B cell (primary cell): ENCODE data around the gene CPSF6. TPM values are rescaled to one million over a fixed set of nuclear protein-coding genes. Genes with fewer than 3 reads are reported as not detected.

Experiments used
- ATAC-seq: fragments of 200-7000 bp; cut with Tn5 transposase; one replicate; pipeline ENCODE4 v1.10.0; 2021; ENCODE audit warnings: low read depth, mild to moderate bottlenecking, moderate number of reproducible peaks, moderate library complexity
- CTCF ChIA-PET: fragments of 350-600 bp; sonication (Branson Sonifier 250); formaldehyde crosslinking; loops from one replicate; lab custom pipeline; 2021; ENCODE audit warnings: antibody characterized with exemption, inconsistent platforms; lab: Charles Lee
- POLR2A ChIA-PET: fragments of 350-600 bp; sonication (Branson Sonifier 250); formaldehyde crosslinking; loops from one replicate; lab custom pipeline; 2021; ENCODE audit warnings: antibody characterized with exemption; lab: Charles Lee
- DNase-seq: peaks from one replicate; pipeline ENCODE4 v3.0.0; 2013
- H2AFZ ChIP-seq: 2 replicates; pipeline ENCODE4 v1.6.1; 2012; ENCODE audit warnings: mild to moderate bottlenecking, low read depth, low read length; ENCODE audit not compliant: insufficient read depth, poor library complexity, severe bottlenecking
- H3K27ac ChIP-seq, 2 donors: 1 replicate in 1 of 2; 2 replicates in 1 of 2; pipeline ENCODE4 v1.5.1; 2012 to 2013; ENCODE audit warnings: low read length in 2 of 2, mild to moderate bottlenecking in 2 of 2, moderate library complexity in 1 of 2
- H3K27me3 ChIP-seq, 4 experiments: fragments of 200-600 bp in 1 of 4; sonication (generic) in 1 of 4; replicated peaks in 1 of 4; 1 replicate in 2 of 4; 2 replicates in 2 of 4; pipeline versions ENCODE4 v1.6.1 to v1.7.0; 2013 to 2016; ENCODE audit warnings: low read length in 3 of 4, mild to moderate bottlenecking in 2 of 4, mixed read lengths in 1 of 4, moderate library complexity in 1 of 4; ENCODE audit not compliant: insufficient read depth in 4 of 4, control insufficient read depth in 3 of 4; ENCODE audit errors: control extremely low read depth in 1 of 4
- H3K36me3 ChIP-seq, 2 experiments: replicated peaks in 1 of 2; 1 replicate in 1 of 2; 2 replicates in 1 of 2; pipeline versions ENCODE4 v1.6.1 to v1.7.1; 2013; ENCODE audit warnings: low read length in 1 of 2; ENCODE audit not compliant: insufficient read depth in 2 of 2, control insufficient read depth in 1 of 2; ENCODE audit errors: control extremely low read depth in 1 of 2, extremely low read depth in 1 of 2
- H3K4me1 ChIP-seq, 2 donors: fragments of 200-600 bp in 1 of 2; sonication (generic) in 1 of 2; 1 replicate in 1 of 2; 2 replicates in 1 of 2; pipeline versions ENCODE4 v1.5.1 to v1.6.1; 2013 to 2017; ENCODE audit warnings: low read length in 2 of 2; ENCODE audit not compliant: control insufficient read depth in 2 of 2, insufficient read depth in 2 of 2
- H3K4me2 ChIP-seq: replicated peaks from 2 replicates; pipeline ENCODE3; 2012; ENCODE audit warnings: mild to moderate bottlenecking, low read depth, low read length; ENCODE audit not compliant: poor library complexity, severe bottlenecking
- H3K4me3 ChIP-seq, 5 experiments: fragments of 200-600 bp in 1 of 5; sonication (generic) in 1 of 5; 1 replicate in 3 of 5; 2 replicates in 2 of 5; pipeline versions ENCODE4 v1.5.1 to v1.7.0; 2011 to 2016; ENCODE audit warnings: low read length in 4 of 5, mild to moderate bottlenecking in 4 of 5, low read depth in 2 of 5, control low read depth in 1 of 5, moderate library complexity in 1 of 5; ENCODE audit not compliant: insufficient read depth in 1 of 5; ENCODE audit errors: control extremely low read depth in 1 of 5, extremely low read depth in 1 of 5
- H3K79me2 ChIP-seq: fragments of 200-600 bp; sonication (generic); one replicate; pipeline ENCODE4 v1.6.0; 2016; ENCODE audit warnings: low read length; ENCODE audit not compliant: control insufficient read depth, insufficient read depth
- H3K9ac ChIP-seq: fragments of 200-600 bp; sonication (generic); 2 replicates; pipeline ENCODE4 v1.6.1; 2017; ENCODE audit warnings: mild to moderate bottlenecking, low read length, moderate library complexity
- H3K9me3 ChIP-seq, 3 donors: one replicate each; pipeline versions ENCODE4 v1.6.1 to v1.7.1; 2013; ENCODE audit warnings: low read length in 2 of 3; ENCODE audit not compliant: control insufficient read depth in 2 of 3, insufficient read depth in 1 of 3; ENCODE audit errors: control extremely low read depth in 1 of 3
- H4K20me1 ChIP-seq: 2 replicates; pipeline ENCODE4 v1.6.0; 2012; ENCODE audit warnings: mild to moderate bottlenecking, low read length; ENCODE audit not compliant: insufficient read depth, control insufficient read depth, poor library complexity, severe bottlenecking
- H3K27ac Mint-ChIP-seq: one replicate; pipeline ENCODE4 v1.8.0; 2021; ENCODE audit warnings: mixed read lengths
- H3K27me3 Mint-ChIP-seq: one replicate; pipeline ENCODE4 v1.8.0; 2021; ENCODE audit warnings: mixed read lengths
- H3K4me1 Mint-ChIP-seq: one replicate; pipeline ENCODE4 v1.8.0; 2021; ENCODE audit warnings: mixed read lengths
- H3K4me3 Mint-ChIP-seq: one replicate; pipeline ENCODE4 v1.8.0; 2021; ENCODE audit warnings: mixed read lengths
- H3K9me3 Mint-ChIP-seq: one replicate; pipeline ENCODE4 v1.8.0; 2022; ENCODE audit warnings: mixed read lengths; ENCODE audit not compliant: insufficient read depth
- EZH2 ChIP-seq: IDR thresholded peaks from 2 replicates; pipeline ENCODE4 v1.6.1; 2012; ENCODE audit warnings: borderline replicate concordance, low read depth, mild to moderate bottlenecking, moderate library complexity, low read length; ENCODE audit not compliant: insufficient read depth, poor library complexity, severe bottlenecking
- WGBS: methylation state at CpG from one replicate; pipeline ENCODE4 v1.1.5; 2013; ENCODE audit warnings: missing lambda C conversion rate; ENCODE audit not compliant: insufficient coverage; 5-methylcytosine and 5-hydroxymethylcytosine counted together
- intact Hi-C: fragments of 100-400 bp; cut with micrococcal nuclease; formaldehyde crosslinking; loops from one replicate; pipeline ENCODE4 v1.10.0; 2022
- polyA plus RNA-seq: library from polyadenylated mRNA; depleted of rRNA; stranded (reverse); fragments of >200 nt; gene quantifications from 2 replicates; pipeline ENCODE4 v1.2.3, GENCODE V29; 2012
- total RNA-seq, 2 donors: library from RNA; stranded (reverse); fragments of 120-200 nt in 1 of 2; gene quantifications; 1 replicate in 1 of 2; 2 replicates in 1 of 2; pipeline versions ENCODE4 v1.2.3 to v1.2.4, GENCODE V29; 2013 to 2022
- TF ChIP-seq, protein P1 (sequence below): fragments of 200-600 bp; IDR thresholded peaks from one replicate; pipeline ENCODE4 v1.8.0; 2022; ENCODE audit warnings: antibody characterized with exemption, mild to moderate bottlenecking

The CPSF6 gene
- total and polyA plus RNA-seq, 2 donors (not counting 1 experiment from before 2014, with no cell fraction given): 22.3 to 108 TPM

DNA sequence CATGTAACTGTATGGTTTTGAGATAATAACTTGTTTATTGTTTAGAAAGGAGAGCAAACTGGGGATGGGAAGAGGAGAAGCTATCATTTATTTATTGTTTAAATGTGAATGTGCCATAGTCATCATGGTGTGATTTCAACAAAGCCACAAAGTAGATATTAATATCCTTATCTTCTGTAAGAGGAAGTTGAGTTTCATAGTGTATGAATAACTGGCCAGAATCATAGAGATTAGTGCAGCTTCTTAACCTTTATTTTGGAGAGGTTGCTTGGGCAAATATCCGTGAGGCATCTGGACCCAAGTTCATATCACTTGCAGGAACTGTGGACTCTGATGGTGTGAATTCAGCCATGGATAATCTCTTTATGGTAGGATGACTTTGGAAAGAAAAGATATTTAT is 82.0 kb downstream of the CPSF6 start:
- ChIA-PET POLR2A (no interaction called here), CTCF (interaction anchor here (2.5 kb wide), 1 partner anchor 30 kb away, joined by 7 read pairs; no protein-coding TSS in a partner anchor)
- TF ChIP-seq, protein P1, sequence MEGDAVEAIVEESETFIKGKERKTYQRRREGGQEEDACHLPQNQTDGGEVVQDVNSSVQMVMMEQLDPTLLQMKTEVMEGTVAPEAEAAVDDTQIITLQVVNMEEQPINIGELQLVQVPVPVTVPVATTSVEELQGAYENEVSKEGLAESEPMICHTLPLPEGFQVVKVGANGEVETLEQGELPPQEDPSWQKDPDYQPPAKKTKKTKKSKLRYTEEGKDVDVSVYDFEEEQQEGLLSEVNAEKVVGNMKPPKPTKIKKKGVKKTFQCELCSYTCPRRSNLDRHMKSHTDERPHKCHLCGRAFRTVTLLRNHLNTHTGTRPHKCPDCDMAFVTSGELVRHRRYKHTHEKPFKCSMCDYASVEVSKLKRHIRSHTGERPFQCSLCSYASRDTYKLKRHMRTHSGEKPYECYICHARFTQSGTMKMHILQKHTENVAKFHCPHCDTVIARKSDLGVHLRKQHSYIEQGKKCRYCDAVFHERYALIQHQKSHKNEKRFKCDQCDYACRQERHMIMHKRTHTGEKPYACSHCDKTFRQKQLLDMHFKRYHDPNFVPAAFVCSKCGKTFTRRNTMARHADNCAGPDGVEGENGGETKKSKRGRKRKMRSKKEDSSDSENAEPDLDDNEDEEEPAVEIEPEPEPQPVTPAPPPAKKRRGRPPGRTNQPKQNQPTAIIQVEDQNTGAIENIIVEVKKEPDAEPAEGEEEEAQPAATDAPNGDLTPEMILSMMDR: no peak
- TF ChIP-seq EZH2: no peak
- H3K4me3 ChIP-seq: no peak overlapping the region
- Mint-ChIP-seq H3K9me3 (peaks cover 7% of the 10 kb centered on the region), H3K27ac (no peak overlapping the region), H3K4me3 (no peak overlapping the region), H3K4me1 (peaks cover 12% of the 10 kb centered on the region), H3K27me3 (peaks cover 8% of the 10 kb centered on the region)
- no peak overlapping the region for H3K27ac ChIP-seq
- no peak overlapping the region for H2AFZ ChIP-seq
- DNase-seq: no peak
- no peaks in the 10 kb centered on the region for H4K20me1 ChIP-seq
- no peaks in the 10 kb centered on the region for H3K79me2 ChIP-seq
- H3K9me3 ChIP-seq: peaks cover 0 to 4% (median 0%) of the 10 kb centered on the region in 3 donors
- no peaks in the 10 kb centered on the region for H3K27me3 ChIP-seq
- H3K4me1 ChIP-seq: peaks cover 4 to 8% of the 10 kb centered on the region in 2 donors
- WGBS: 100% methylated on average over 1 of the region's 1 CpG
- no peak overlapping the region for H3K9ac ChIP-seq
- no peak overlapping the region for H3K4me2 ChIP-seq
- intact Hi-C loops: no loop called here
- no peaks in the 10 kb centered on the region for H3K36me3 ChIP-seq
- no peak for ATAC-seq

Other genes starting within 250 kb of the CPSF6 start
- gene LYZ, start 108.8 kb downstream of the CPSF6 start, total RNA-seq: 5.5 and 8.5 TPM in 2 replicates
- gene LYZ, start 108.8 kb downstream of the CPSF6 start, polyA plus RNA-seq: 21.1 and 22.7 TPM in 2 replicates
- 15.2 and 18.0 TPM in 2 replicates for gene YEATS4, start 120.2 kb downstream of the CPSF6 start, total RNA-seq
- 17.7 and 71.5 TPM in 2 replicates for gene YEATS4, start 120.2 kb downstream of the CPSF6 start, polyA plus RNA-seq
- gene FRS2, start 230.8 kb downstream of the CPSF6 start, total RNA-seq: 29.5 and 33.7 TPM in 2 replicates
- 11.3 and 21.1 TPM in 2 replicates for gene FRS2, start 230.8 kb downstream of the CPSF6 start, polyA plus RNA-seq